HepG2 (cell line): ENCODE data around the gene CNNM2. TPM values are rescaled to one million over a fixed set of nuclear protein-coding genes. Genes with fewer than 3 reads are reported as not detected.

Experiments used
- ELF4 ChIP-seq: sonication (generic); formaldehyde crosslinking; IDR thresholded peaks from 2 replicates; pipeline ENCODE4 v1.5.0; 2020; ENCODE audit warnings: missing genetic modification reagents, mild to moderate bottlenecking, moderate library complexity, borderline replicate concordance
- FOXO1 ChIP-seq: sonication (generic); formaldehyde crosslinking; IDR thresholded peaks from 2 replicates; pipeline ENCODE4 v1.4.0; 2020; ENCODE audit warnings: missing genetic modification reagents
- GMEB1 ChIP-seq: sonication (generic); formaldehyde crosslinking; IDR thresholded peaks from 2 replicates; pipeline ENCODE4 v1.5.1; 2020; ENCODE audit warnings: missing genetic modification reagents, mild to moderate bottlenecking, borderline replicate concordance
- HNRNPUL1 ChIP-seq: fragments of 200-400 bp; formaldehyde crosslinking; IDR thresholded peaks from 2 replicates; pipeline ENCODE4 v1.6.1; 2017; ENCODE audit warnings: low read depth, mild to moderate bottlenecking, low read length, moderate library complexity
- HOMEZ ChIP-seq: IDR thresholded peaks from 2 replicates; pipeline ENCODE4 v1.6.1; 2016; ENCODE audit warnings: low read depth
- HOXD1 ChIP-seq: sonication (generic); formaldehyde crosslinking; IDR thresholded peaks from 2 replicates; pipeline ENCODE4 v1.5.0; 2020; ENCODE audit warnings: missing genetic modification reagents
- KLF6 ChIP-seq: IDR thresholded peaks from 2 replicates; pipeline ENCODE4 v1.8.0; 2016; ENCODE audit warnings: missing biosample characterization, missing genetic modification reagents
- LRRFIP1 ChIP-seq: sonication (generic); formaldehyde crosslinking; conservative IDR thresholded peaks from 2 replicates; pipeline ENCODE4 v1.4.0; 2020; ENCODE audit warnings: missing genetic modification reagents
- MTERF4 ChIP-seq: sonication (generic); formaldehyde crosslinking; IDR thresholded peaks from 2 replicates; pipeline ENCODE4 v1.8.0; 2023; ENCODE audit warnings: mild to moderate bottlenecking, missing genetic modification reagents
- NFE2L2 ChIP-seq: fragments of 150-350 bp; IDR thresholded peaks from 2 replicates; pipeline ENCODE4 v1.6.1; 2014; ENCODE audit warnings: low read length
- NFRKB ChIP-seq: fragments of 450-650 bp; IDR thresholded peaks from 2 replicates; pipeline ENCODE4 v1.6.1; 2017
- NR3C1 ChIP-seq: sonication (generic); formaldehyde crosslinking; IDR thresholded peaks from 2 replicates; pipeline ENCODE4 v1.4.0; 2020; ENCODE audit warnings: missing genetic modification reagents
- POLR2G ChIP-seq: fragments of 200-400 bp; formaldehyde crosslinking; IDR thresholded peaks from 2 replicates; pipeline ENCODE4 v1.6.1; 2018; ENCODE audit warnings: mild to moderate bottlenecking, low read depth, low read length, moderate library complexity
- TBL1XR1 ChIP-seq: fragments of 150-350 bp; IDR thresholded peaks from 2 replicates; pipeline ENCODE4 v1.6.1; 2014; ENCODE audit warnings: borderline replicate concordance, low read length; ENCODE audit not compliant: partially characterized antibody
- TCF7 ChIP-seq: sonication (generic); IDR thresholded peaks from 2 replicates; pipeline ENCODE4 v1.6.1; 2016; ENCODE audit warnings: antibody characterized with exemption, low read depth
- THYN1 ChIP-seq: sonication (generic); formaldehyde crosslinking; IDR thresholded peaks from 2 replicates; pipeline ENCODE4 v1.8.1; 2023; ENCODE audit warnings: low read depth, mild to moderate bottlenecking, moderate library complexity, missing genetic modification reagents, borderline replicate concordance
- ZNF414 ChIP-seq: sonication (generic); formaldehyde crosslinking; IDR thresholded peaks from 2 replicates; pipeline ENCODE4 v1.5.0; 2020; ENCODE audit warnings: missing genetic modification reagents
- ZNF451 ChIP-seq: sonication (generic); formaldehyde crosslinking; IDR thresholded peaks from 2 replicates; pipeline ENCODE4 v1.5.0; 2020; ENCODE audit warnings: mild to moderate bottlenecking, missing genetic modification reagents
- ZNF550 ChIP-seq: sonication (generic); formaldehyde crosslinking; IDR thresholded peaks from 2 replicates; pipeline ENCODE4 v1.4.0; 2020; ENCODE audit warnings: mild to moderate bottlenecking, missing genetic modification reagents, borderline replicate concordance
- ZNF660 ChIP-seq: sonication (generic); formaldehyde crosslinking; IDR thresholded peaks from 2 replicates; pipeline ENCODE4 v1.5.1; 2020; ENCODE audit warnings: mild to moderate bottlenecking, low read depth, missing genetic modification reagents, borderline replicate concordance
- polyA plus RNA-seq, 8 experiments: library from polyadenylated mRNA; depleted of rRNA in 3 of 8; stranded (reverse) in 7 of 8; unstranded in 1 of 8; fragments of >200 nt; fragmentation: Illumina TruSeq in 4 of 8; extraction: Trizol in 4 of 8; gene quantifications; 2 replicates each; pipeline versions ENCODE4 v1.2.1 to v1.2.3, GENCODE V29; 2011 to 2016; ENCODE audit warnings: low read depth in 4 of 8, missing spikeins in 1 of 8, mixed read lengths in 1 of 8; ENCODE audit not compliant: insufficient read depth in 1 of 8
- total RNA-seq, 5 experiments: library from RNA; depleted of rRNA; stranded (reverse); fragments of >200 nt; fragmentation: Illumina TruSeq; extraction: Trizol; gene quantifications; 2 replicates each; pipeline ENCODE4 v1.2.3, GENCODE V29; 2016; ENCODE audit warnings: low read depth in 1 of 5
- TF ChIP-seq, protein P1 (sequence below): sonication (generic); formaldehyde crosslinking; IDR thresholded peaks from 2 replicates; pipeline ENCODE4 v1.4.0; 2020; ENCODE audit warnings: low read depth, mild to moderate bottlenecking, missing genetic modification reagents

Gene CNNM2
- total and polyA plus RNA-seq, 2 of the 13 experiments (the other 11 are each of a cell fraction or from before 2014, with no cell fraction given), result 7.1 to 9.0 TPM

GRCh38 chr10:102919246-102919959 lies 1.3 kb downstream of the CNNM2 start (continued):
- TF ChIP-seq HOXD1 (CRISPR knock-in tag) (0 out of 2 replicates have a peak, but pooled peaks have one; percentile 11), POLR2G (no peak), ZNF550 (CRISPR knock-in tag) (no peak), MTERF4 (CRISPR knock-in tag) (peak; percentile 53; the same call in 1 of the 2 replicates), HNRNPUL1 (no peak), TBL1XR1 (no peak), NFE2L2 (no peak), FOXO1 (CRISPR knock-in tag) (no peak), HOMEZ (CRISPR knock-in tag) (no peak), NR3C1 (no peak), TCF7 (no peak), NFRKB (no peak), ZNF414 (no peak), KLF6 (no peak), LRRFIP1 (CRISPR knock-in tag) (no peak), ZNF451 (peak; percentile 71; the same call in 1 of the 2 replicates), THYN1 (CRISPR knock-in tag) (no peak), GMEB1 (CRISPR knock-in tag) (0 out of 2 replicates have a peak, but pooled peaks have one; percentile 19), ELF4 (no peak), ZNF660 (CRISPR knock-in tag) (no peak)
- TF ChIP-seq, protein P1, sequence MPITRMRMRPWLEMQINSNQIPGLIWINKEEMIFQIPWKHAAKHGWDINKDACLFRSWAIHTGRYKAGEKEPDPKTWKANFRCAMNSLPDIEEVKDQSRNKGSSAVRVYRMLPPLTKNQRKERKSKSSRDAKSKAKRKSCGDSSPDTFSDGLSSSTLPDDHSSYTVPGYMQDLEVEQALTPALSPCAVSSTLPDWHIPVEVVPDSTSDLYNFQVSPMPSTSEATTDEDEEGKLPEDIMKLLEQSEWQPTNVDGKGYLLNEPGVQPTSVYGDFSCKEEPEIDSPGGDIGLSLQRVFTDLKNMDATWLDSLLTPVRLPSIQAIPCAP (CRISPR knock-in tag), result no peak
